ENCODE measurements around the gene PAEP. TPM values are rescaled to one million over a fixed set of nuclear protein-coding genes. Genes with fewer than 3 reads are reported as not detected.

The PAEP gene
- total RNA-seq, 6 experiments from 2014 or later: not detected

DNA sequence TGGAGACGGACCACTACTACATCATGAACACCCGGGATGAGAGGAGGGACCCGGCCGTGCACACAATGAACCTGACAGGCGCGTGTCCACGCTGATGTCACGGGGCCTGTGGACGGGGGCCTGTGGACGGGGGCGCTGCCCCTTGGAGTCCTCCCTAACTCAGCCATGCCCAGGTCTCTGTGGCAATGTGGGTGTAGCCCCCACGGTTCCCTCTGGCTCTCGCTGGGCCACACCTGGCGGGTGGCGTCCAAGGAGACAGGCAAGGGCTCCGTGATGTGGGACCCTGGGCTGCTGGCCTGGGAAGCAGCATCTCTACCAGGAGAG, 22.1 kb downstream of the PAEP start:
- DNase-seq (peak in 1 of 3 donors; percentile 31), ATAC-seq (peak in 1 of 4 donors; percentile 9)
- Histone ChIP-seq H3K4me3 (no peak overlapping the region), H3K9me3 (no peaks in the 10 kb centered on the region), H3K27ac (no peak overlapping the region), H3K36me3 (no peaks in the 10 kb centered on the region), H3K4me1 (no peaks in the 10 kb centered on the region), H3K27me3 (no peaks in the 10 kb centered on the region)
- TF ChIP-seq POLR2A (IDR thresholded peaks at IDR 0.05): no peak
- TF ChIP-seq, protein P1, sequence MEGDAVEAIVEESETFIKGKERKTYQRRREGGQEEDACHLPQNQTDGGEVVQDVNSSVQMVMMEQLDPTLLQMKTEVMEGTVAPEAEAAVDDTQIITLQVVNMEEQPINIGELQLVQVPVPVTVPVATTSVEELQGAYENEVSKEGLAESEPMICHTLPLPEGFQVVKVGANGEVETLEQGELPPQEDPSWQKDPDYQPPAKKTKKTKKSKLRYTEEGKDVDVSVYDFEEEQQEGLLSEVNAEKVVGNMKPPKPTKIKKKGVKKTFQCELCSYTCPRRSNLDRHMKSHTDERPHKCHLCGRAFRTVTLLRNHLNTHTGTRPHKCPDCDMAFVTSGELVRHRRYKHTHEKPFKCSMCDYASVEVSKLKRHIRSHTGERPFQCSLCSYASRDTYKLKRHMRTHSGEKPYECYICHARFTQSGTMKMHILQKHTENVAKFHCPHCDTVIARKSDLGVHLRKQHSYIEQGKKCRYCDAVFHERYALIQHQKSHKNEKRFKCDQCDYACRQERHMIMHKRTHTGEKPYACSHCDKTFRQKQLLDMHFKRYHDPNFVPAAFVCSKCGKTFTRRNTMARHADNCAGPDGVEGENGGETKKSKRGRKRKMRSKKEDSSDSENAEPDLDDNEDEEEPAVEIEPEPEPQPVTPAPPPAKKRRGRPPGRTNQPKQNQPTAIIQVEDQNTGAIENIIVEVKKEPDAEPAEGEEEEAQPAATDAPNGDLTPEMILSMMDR (IDR thresholded peaks at IDR 0.05): no peak
- 100% methylated on average over 1 of the region's 16 CpGs for WGBS (ENCODE audit: insufficient coverage, low coverage, low lambda C conversion rate, missing lambda C conversion rate)
- intact Hi-C loops (cut with DNase I): no loop called here

DNA sequence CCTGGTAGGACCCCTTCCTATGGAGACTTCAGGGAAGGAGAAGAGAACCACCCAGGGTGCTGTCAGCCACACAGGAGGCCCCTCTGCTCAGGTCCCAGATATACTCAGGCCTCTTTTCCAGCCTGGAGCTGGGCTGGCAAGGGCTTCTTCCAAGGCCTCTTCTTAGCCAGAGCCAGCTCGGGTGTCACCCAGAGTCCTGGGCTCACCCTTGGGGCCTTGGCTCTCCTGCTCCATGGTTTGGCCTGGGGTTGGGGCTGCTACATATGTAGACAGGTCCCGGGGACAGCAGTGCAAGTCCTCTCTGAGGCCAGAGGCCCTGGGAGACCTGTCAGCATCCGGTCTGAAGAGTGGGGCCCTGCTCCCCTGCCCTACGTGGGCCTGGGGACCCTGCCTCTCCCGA, 22.8 kb downstream of the PAEP start:
- no peaks in the 10 kb centered on the region for H3K36me3 ChIP-seq
- ATAC-seq: no peak
- no peaks in the 10 kb centered on the region for H3K9me3 ChIP-seq
- DNase-seq: peak in 1 of 3 donors; percentile 39
- H3K4me1 ChIP-seq: no peaks in the 10 kb centered on the region
- intact Hi-C loops (cut with DNase I): no loop called here
- no peak overlapping the region for H3K4me3 ChIP-seq
- H3K27me3 ChIP-seq: no peaks in the 10 kb centered on the region
- no peak for TF ChIP-seq POLR2A (IDR thresholded peaks at IDR 0.05)
- TF ChIP-seq, protein P1 (IDR thresholded peaks at IDR 0.05): no peak
- no peak overlapping the region for H3K27ac ChIP-seq
- WGBS (ENCODE audit: insufficient coverage, low coverage, low lambda C conversion rate, missing lambda C conversion rate): no CpG with 5 or more reads among the region's 5 CpGs

DNA sequence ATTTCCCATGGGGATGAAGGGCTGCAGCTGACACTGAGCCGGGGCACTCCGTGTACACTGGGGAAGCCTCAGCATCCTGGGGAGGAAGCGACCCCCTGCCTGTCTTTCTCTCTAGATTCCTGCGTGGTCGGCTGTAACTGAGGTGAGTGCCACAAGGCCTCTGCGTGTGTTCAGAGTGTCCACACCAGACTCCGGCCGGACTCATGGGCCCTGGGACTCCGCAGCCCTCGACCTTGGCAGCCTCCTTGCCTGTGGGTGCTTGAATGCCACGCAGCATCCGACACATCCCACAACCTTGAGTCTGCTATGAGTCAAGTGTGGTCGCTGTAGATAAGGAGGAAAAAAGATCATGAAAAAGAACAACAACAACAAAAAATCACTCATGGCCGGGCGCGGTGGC, 23.4 kb downstream of the PAEP start:
- Histone ChIP-seq H3K27me3 (no peaks in the 10 kb centered on the region), H3K9me3 (no peaks in the 10 kb centered on the region), H3K36me3 (no peaks in the 10 kb centered on the region), H3K27ac (no peak overlapping the region), H3K4me3 (no peak overlapping the region), H3K4me1 (no peaks in the 10 kb centered on the region)
- ATAC-seq (no peak), DNase-seq (peak in 1 of 3 donors; percentile 19)
- WGBS (ENCODE audit: insufficient coverage, low coverage, low lambda C conversion rate, missing lambda C conversion rate): 90% methylated on average over 3 of the region's 16 CpGs
- intact Hi-C loops (cut with DNase I): no loop called here
- TF ChIP-seq POLR2A (IDR thresholded peaks at IDR 0.05): no peak
- TF ChIP-seq, protein P1 (IDR thresholded peaks at IDR 0.05): no peak

DNA sequence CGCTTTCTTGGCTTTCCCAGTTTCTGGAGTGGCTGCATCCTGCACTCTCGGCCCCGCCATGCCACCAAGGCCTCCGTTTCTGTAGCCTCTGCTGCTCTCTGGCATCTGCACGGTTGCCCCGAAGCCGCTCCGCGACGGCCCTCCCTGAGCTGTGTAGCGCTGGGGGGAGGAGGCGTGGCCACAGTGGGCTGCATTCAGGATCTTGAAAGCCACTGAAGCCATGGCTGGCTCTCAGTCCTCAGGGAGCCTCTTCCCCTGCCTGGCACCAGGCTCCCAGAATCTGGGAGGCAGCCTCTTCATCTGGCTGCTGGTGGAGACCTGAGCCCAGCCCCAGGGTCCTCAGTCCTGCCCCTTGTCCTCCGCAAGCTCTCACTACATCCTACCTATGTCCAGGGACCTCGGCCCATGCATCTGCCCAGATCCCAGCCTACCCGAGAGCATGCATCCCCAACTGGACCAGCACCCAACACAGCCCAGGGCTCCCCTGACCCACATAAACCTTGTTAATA, 25.1 kb downstream of the PAEP start:
- intact Hi-C loops (cut with DNase I): no loop called here
- H3K36me3 ChIP-seq: no peaks in the 10 kb centered on the region
- 50% methylated on average over 7 of the region's 15 CpGs for WGBS (ENCODE audit: insufficient coverage, low coverage, low lambda C conversion rate, missing lambda C conversion rate)
- DNase-seq (peak in 1 of 3 donors; percentile 30), ATAC-seq (no peak)
- no peak for TF ChIP-seq POLR2A (IDR thresholded peaks at IDR 0.05)
- TF ChIP-seq, protein P1 (IDR thresholded peaks at IDR 0.05): no peak
- no peaks in the 10 kb centered on the region for H3K9me3 ChIP-seq
- H3K4me1 ChIP-seq: no peaks in the 10 kb centered on the region
- no peak overlapping the region for H3K27ac ChIP-seq
- no peak overlapping the region for H3K4me3 ChIP-seq
- H3K27me3 ChIP-seq: no peaks in the 10 kb centered on the region

DNA sequence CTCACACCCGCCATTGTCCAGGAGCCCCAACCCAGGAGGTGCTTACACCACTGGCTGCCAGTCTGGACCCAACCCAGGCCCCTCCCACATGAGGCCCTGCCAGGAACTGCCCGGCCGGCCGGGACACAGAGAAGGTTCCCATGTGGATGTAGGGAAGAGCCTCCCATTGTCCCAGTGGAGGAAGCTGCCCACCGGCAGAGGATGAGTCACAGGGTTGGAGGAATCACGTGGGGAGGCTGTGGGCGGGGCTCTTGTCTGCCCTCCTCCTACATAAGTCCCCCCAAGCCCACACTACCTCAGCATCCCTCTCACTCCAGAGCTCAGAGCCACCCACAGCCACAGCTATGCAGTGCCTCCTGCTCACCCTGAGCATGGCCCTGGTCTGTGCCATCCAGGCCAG, 26.1 kb downstream of the PAEP start:
- H3K36me3 ChIP-seq: no peaks in the 10 kb centered on the region
- ATAC-seq (no peak), DNase-seq (peak in 1 of 3 donors; percentile 25)
- WGBS (ENCODE audit: insufficient coverage, low coverage, low lambda C conversion rate, missing lambda C conversion rate): no CpG with 5 or more reads among the region's 7 CpGs
- intact Hi-C loops (cut with DNase I): no loop called here
- H3K27me3 ChIP-seq: no peaks in the 10 kb centered on the region
- no peaks in the 10 kb centered on the region for H3K9me3 ChIP-seq
- H3K4me1 ChIP-seq: no peaks in the 10 kb centered on the region
- H3K27ac ChIP-seq: no peak overlapping the region
- TF ChIP-seq POLR2A (IDR thresholded peaks at IDR 0.05): no peak
- TF ChIP-seq, protein P1 (IDR thresholded peaks at IDR 0.05): no peak
- H3K4me3 ChIP-seq: no peak overlapping the region

Measured in right lobe of liver (tissue), 6 donors.